HG03175 (cell line): Measurements from ENCODE around the gene ZNF628.
A peak's percentile ranks its signal among the peaks of the same experiment; 100 is the strongest.

Source experiments
- ATAC-seq: cut with Tn5 transposase; IDR thresholded peaks from one replicate; pipeline ENCODE4 v1.9.1; 2021; ENCODE audit warnings: mild to moderate bottlenecking, moderate library complexity; ENCODE audit not compliant: unreplicated experiment

Gene ZNF628

DNA sequence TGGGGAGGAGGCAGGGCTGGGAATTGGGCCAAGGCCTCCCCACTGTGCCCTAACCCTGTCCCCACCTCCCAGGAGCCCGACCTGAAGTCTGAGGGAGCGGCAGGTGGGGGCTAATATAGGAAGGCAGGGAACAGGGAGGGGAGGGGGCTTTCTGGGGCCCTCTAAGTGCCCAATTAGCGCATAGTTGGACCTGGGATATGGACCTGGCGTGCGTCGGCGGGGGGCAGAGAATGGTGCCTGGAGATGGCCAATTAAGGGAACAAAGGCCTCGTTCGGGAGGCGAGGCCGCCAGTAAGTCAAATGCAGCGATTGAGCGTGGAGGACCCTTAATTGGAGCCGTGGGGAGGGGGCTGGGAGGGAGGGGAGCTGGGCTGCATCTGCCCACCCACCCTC lies 11.8 kb upstream of the ZNF628 start, which contains the start of gene C19orf85:
TSS of gene C19orf85 (minus strand) at position 90 of the 393 bp plus-strand sequence. CDS start 197 bp downstream, outside the sequence.
- ATAC-seq: no peak

DNA sequence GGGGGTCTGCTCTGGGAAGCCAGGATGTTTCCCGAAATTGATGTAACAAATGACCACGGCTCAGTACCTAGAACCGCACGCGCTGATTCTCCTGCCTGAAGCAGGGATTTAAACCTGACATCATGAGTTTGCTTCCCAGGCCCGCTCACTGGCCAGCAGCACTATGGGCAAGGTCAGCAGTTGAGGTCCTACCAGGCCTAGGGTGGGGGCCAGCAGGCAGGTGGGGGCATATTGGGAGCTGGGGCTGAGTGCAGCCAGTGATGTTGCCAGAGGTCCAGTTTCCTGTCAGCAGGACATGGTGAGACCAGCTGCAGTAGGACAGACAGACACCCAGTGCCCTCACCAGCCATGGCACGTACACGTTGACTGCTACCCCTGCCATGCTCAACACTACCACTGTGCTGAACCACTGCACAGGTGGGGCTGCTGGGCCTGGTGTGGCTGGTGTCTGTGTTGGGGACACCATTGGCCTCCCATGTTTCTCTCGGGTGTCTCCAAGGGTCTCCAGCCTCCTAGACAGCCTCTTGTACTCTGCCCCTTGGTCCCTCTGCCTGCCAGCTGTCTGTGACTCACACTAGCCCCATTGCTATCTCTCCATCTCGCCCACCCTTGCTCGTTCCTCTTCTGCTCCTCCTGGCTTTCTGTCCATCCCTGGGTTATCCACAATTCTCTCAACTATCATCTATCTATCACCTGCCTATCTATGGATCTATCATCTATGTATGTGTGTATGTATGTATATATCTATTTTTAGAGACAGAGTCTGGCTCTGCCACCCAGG lies 10.8 kb upstream of the ZNF628 start:
- ATAC-seq: no peak

DNA sequence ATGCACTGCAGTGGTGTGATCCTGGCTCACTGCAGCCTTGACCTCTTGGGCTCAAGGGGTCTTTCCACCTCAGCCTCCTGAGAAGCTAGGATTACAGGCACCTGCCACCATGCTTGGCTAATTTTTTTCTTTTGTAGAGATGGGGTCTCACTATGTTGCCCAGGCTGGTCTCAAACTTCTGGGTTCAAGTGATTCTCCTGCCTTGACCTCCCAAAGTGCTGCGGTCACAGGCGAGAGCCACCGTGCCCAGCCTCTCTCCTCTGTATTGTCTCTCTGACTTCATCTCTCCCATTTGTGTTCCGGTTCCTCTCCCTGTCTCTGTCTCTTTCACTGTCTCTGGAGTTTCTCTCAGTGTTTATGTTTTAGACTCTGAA lies 10.2 kb upstream of the ZNF628 start:
- ATAC-seq: no peak

DNA sequence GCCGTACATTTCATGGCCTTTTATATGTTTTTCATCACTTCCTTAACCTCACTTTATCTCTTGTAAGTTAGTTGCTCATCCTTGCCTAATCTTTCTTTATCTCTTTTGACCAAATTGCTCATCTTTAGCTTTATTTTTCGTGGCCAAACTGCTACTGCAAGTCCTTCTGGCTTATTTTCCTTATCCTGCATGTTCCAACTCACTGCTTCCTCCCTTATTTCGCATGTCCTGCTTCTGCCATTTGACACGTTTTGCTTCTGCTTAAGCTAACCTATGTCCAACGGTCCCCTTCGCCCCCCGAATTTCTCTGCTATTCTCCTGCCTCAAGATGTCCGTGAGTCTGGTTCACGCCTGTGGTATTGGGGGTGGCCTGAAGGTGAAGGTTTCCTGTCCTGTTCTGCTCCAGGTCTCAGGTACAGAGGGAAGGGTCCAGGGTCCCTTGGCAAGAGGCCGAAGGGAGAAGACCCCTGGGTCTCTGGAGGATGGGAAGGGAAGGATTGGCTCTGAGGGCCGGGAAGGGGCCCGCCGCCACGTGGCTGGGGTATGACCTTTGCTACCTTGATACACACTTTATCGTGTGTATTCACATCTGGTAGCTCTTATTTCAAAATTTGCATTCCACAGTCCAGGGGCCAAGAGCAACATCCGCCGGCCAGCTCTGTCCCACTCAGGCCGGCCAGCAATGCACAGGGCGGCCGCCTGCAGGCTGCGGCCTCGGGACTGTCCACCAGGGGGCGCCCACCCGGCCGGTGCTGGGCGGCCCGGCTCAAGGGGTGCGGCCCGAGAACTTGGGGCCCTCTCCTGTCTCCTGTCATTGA lies 9.0 kb upstream of the ZNF628 start:
- peak; percentile 64 for ATAC-seq

DNA sequence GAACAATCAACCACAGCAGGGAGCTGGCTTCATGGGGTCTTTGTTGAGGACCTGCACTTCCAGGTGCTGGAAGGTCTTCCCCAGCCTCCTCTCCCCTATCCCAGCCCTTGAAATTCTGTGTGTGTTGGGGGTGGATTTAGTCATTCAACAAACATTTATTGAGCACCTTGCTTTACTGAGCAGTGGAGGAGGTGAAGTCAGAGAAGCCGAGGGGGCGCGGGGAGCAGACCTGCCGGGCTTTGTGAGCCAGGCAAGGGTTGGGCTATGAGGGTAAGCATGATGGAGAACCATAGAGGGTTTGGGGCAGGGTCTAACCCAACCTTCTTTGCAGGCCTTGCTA lies 8.4 kb upstream of the ZNF628 start:
- ATAC-seq: no peak

DNA sequence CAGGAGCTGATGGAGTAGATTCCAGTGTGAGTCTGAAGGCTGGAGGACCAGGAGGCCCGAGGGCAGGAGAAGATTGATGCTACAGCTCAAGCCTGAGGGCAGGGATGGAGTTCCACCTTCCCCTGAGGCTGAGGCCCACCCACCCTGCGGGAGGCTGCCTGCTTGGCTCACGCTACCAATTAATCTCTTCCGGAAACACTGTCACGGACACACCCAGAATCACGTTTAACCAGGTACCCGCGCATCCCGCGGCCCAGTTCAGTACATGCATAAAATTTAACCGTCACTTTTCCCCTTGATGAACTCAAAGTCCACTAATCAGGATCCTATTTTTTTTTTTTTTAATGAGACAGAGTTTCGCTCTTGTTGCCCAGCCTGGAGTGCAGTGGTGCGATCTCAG lies 5.2 kb upstream of the ZNF628 start:
- no peak for ATAC-seq

DNA sequence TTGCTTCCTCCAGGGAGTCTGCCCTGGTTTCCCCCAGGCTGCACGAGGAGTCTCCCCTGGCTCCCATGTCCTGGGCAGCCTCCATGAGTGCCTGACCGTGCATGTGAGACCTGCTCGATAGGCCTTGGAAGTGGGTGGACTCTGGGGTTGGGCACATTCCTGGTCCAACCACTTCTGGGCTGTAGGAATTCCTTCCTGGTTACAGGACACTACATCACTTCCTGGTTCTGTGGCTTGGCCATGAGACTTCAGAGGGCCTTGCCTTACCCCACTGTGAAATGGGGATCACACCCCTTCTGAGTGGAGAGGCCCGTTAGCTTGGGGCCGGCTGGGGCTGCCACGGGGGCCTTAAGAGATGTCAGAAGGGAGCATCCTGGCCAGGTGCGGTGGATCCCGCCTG lies 4.0 kb upstream of the ZNF628 start:
- ATAC-seq: no peak

DNA sequence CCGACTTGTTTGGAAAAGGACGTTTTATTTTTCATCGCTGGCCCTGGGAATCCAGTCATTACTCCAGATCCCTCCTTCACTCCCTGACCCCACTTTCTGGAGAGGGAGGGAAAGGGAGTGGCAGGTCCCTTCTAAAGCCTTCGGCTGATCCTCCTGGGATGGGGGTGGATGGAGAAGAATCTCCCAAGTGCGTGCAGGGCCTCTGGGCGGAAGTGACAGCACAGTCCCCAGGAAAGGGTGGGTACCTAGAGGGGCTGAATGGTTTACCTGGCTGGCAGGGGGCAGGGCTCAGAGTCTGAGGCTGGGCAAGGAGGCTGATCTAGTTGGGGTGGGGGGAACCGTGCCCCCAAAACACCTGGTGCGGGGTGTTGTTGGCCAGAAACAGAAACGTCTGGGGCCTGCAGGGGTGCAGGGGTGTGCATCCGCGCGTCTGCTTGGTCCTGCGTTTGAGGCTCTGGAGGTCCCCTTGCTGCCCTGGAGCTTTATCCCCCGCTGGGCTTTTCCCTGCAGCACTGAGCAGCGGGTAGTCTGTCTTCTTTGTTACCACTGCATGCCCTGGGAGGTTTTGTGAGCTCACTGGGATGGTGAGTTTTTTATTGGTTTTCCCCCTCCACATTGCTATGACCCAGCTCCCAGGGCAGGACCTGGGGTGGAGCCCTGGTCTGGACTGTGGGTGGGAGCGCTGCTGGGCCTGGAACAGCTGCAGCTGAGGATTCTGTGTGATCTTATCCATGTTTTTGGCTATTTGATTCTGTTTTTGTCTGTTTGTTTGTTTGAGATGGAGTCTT lies 3.0 kb upstream of the ZNF628 start:
- ATAC-seq: no peak

DNA sequence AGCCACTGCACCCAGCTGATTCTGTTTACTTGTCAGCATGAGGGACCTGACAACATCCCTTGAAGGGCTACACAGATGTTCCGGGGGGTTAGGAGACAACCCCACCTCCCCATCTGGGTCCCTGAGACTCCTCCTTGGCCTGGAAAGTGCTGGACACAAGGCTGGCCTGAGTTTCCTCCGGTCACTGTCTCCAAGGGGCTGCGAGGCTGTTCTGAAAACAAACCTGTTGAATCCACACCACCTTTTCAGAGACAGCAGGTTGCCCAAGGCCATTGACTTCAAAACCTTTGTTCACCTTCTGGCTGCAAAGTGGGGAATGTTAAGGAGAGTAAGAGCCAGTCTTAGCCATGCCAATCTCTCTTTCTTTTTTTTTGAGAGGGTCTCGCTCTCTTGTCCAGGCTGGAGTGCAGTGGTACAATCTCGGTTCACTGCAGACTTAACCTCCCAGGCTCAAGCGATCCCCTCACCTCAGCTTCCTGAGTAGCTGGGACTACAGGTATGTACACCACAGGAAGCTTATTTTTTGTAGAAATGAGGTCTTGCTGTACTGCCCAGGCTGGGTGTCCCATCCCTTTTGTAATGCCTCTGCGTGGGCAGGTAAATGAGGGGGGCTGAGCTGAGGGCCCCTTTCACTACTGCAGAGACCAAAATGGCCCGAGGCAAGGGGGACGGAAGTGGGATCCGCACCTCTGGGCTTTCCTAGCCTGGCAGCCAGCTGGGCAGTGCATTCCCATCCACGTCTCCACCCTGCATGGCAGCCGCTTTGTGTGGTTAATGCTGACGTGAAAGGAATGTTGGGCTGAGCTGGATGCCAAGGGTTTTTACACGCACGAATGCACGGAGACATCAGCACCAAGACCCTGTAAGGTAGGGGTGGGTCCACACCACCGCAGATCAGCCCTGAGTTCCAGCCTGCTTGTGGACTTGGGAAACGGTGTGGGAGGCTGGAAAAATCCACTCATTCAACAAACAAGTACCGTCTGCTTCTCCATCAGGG lies 1.9 kb upstream of the ZNF628 start:
- no peak for ATAC-seq

DNA sequence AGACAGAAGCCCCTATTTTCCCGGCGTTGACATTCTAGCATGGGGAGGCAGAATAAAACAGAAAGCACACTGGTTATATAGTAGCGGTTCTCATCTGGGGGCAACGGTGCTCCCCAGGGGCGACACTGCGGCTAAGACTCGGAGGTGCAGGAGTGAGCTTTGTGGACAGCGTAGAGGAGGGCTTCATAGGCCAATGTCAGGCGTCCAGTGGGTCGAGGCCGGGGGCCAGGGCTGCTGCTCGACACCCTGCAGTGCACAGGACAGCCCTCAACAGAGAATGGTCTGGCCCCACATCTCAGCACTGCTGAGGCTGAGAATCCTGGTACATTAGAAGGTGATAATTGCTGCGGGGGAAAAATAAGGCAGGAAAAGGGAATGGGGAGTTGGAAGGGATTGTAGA lies 1.5 kb downstream of the ZNF628 start:
- no peak for ATAC-seq

DNA sequence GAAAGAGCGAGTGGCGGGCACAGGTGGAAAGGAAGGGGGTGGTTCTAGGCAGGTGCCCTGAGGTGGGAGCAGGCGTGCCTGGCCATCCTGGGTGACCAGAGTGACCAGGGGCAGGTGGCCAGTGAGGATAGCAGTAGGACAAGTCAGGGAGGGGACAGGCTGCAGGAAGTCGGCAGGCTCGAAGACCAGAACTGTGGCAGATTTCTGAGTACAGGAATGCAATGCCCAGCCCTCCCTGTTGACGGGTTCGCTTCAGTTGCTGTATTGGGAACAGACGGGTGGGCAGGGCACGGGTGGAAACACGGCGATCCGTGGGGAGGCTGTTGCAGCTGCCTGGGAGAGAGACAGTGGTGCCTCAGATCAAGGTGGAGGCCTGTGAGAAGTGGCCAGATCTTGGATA lies 1.9 kb downstream of the ZNF628 start:
- no peak for ATAC-seq

DNA sequence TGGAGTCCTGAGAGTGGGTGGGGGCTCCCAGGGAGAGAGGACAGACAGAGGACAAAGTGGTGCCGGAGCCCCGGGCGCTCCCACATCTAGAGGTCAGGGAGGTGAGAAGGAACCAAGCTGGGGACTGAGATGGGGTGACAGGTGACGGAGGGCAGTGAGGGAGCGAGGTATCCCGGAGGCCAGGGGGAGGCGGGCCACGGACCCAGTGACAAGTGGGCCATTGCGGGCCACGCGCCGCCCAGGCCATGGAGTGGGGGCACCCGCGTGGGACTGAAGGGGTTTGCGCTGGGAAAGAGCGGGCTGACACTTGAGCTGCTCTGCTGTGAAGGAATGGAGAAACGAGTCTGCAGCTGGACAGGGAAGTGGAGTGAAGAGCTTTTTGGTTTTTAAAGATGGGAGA lies 2.6 kb downstream of the ZNF628 start:
- ATAC-seq: no peak

DNA sequence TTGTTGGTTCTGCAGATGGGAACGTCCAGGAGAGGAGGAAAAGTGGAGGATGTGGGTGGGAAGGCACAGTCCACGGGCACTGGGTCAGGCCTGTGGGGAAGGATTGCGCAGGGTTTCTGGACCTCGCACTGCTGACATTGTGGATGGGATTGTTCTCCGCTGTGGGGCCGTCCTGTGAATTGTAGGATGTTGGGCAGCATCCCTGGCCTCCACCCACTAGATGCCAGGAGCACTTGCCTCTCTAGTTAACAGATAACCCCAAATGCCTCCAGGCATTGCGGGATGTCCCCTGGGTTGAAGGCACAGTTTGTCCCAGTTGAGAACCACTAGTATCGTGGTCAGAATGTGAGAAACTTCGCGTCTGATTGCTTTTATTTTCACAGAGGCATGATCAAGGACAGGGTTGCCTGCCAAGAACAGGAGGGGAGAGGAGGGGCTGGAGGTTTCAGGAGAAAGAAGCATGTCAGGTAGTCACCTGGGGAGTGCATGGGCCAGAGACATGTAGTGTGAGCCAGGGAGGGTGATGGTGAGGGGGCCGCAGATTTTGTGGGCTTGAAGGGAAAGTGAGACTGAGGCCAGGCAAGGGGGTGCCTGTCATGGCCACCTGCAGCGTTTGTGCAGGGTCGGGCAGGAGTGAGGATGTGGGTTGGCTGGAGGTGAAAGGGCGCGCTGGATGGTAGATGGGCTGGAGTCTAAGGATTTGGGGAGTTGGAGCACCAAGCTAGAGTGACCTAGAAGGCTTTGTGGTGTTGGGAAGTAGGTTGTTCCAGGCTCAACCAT lies 3.2 kb downstream of the ZNF628 start:
- no peak for ATAC-seq

DNA sequence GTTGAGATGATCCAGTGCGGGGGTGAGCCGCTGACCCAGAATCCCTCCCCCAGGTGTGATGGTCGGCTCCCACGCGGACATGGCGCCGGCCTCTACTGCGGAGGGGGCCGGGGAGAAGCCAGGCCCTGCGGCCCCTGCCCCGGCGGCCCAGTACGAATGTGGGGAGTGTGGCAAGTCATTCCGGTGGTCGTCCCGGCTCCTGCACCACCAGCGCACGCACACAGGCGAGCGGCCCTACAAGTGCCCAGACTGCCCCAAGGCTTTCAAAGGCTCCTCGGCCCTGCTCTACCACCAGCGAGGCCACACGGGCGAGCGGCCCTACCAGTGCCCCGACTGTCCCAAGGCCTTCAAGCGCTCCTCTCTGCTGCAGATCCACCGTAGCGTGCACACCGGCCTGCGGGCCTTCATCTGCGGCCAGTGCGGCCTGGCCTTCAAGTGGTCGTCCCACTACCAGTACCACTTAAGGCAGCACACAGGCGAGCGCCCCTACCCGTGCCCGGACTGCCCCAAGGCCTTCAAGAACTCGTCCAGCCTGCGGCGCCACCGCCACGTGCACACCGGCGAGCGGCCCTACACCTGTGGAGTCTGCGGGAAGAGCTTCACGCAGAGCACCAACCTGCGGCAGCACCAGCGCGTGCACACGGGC lies 4.9 kb downstream of the ZNF628 start:
- no peak for ATAC-seq

DNA sequence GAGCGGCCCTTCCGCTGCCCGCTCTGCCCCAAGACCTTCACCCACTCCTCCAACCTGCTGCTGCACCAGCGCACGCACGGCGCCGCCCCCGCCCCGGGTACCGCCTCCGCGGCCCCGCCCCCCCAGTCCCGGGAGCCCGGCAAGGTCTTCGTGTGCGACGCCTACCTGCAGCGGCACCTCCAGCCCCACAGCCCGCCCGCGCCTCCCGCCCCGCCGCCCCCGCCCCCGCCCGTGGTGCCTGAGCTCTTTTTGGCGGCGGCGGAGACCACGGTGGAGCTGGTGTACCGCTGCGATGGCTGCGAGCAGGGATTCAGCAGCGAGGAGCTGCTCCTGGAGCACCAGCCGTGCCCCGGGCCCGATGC lies 5.4 kb downstream of the ZNF628 start:
- ATAC-seq: no peak

DNA sequence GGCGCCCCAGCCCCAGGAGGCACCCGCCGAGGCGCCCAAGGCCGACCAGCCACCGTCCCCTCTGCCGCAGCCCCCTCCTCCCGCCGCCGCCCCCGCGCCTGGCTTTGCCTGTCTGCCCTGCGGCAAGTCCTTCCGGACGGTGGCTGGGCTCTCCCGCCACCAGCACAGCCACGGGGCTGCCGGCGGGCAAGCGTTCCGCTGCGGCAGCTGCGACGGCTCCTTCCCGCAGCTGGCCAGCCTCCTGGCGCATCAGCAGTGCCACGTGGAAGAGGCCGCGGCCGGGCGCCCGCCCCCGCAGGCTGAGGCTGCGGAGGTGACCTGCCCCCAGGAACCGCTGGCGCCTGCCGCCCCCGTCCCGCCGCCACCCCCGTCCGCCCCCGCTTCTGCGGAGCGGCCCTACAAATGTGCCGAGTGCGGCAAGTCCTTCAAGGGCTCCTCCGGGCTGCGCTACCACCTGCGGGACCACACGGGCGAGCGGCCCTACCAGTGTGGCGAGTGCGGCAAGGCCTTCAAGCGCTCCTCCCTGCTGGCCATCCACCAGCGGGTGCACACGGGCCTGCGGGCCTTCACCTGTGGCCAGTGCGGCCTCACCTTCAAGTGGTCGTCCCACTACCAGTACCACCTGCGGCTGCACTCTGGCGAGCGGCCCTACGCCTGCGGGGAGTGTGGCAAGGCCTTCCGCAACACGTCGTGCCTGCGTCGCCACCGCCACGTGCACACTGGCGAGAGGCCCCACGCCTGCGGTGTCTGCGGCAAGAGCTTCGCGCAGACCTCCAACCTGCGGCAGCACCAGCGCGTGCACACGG lies 5.9 kb downstream of the ZNF628 start:
- ATAC-seq: no peak

DNA sequence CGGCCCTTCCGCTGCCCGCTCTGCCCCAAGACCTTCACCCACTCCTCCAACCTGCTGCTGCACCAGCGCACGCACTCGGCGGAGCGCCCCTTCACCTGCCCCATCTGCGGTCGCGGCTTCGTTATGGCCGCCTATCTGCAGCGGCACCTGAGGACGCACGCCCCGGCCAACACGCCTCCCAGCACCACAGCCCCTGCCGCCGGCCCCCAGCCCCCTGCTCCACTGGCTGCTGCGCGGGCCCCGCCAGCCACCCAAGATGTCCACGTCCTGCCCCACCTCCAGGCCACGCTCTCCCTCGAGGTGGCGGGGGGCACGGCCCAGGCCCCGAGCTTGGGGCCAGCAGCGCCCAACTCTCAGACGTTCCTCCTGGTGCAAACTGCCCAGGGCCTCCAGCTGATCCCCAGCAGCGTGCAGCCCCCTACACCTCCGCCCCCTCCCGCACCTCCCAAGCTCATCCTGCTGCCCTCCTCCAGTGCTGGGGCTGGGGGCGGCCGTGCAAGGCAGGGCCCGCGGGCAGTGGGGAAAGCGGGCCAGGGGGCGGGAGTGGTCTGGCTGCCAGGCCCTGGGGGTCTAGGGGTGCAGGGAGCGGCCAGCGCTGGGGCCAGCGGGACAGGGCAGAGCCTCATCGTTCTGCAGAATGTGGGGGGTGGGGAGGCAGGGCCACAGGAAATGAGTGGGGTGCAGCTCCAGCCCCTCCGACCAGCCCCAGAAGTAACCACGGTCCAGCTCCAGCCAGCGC lies 6.7 kb downstream of the ZNF628 start:
- ATAC-seq: no peak
